A549 (cell line): Measurements from ENCODE around the gene SMPD2. TPM values are rescaled to one million over a fixed set of nuclear protein-coding genes. Genes with fewer than 3 reads are reported as not detected.

Experiments
- ATAC-seq, 2 experiments: fragments of 200-7000 bp in 1 of 2; fragments of >200 bp in 1 of 2; cut with Nextera tagmentation in 1 of 2; cut with Tn5 transposase in 1 of 2; 3 replicates each; pipeline versions ENCODE4 v1.8.0 to v1.9.1; 2018 to 2020; ENCODE audit warnings: mild to moderate bottlenecking in 1 of 2, moderate library complexity in 1 of 2
- CTCF ChIA-PET: fragments of 300-600 bp; sonication (Branson Sonifier 250); formaldehyde crosslinking; extraction: SDS; loops from one replicate; lab custom pipeline; 2021; ENCODE audit warnings: antibody characterized with exemption, inconsistent platforms; lab: Yijun Ruan, JAX
- POLR2A ChIA-PET: fragments of 350-600 bp; formaldehyde crosslinking; extraction: SDS; loops from one replicate; lab custom pipeline; 2021; ENCODE audit warnings: antibody characterized with exemption, inconsistent platforms; lab: Yijun Ruan, JAX
- DNase-seq, 2 experiments: peaks; one replicate each; pipeline versions ENCODE4 v3.0.0 to v3.0.0-alpha.2; 2011 to 2016; ENCODE audit warnings: low read depth in 1 of 2, low spot score in 1 of 2
- FAIRE-seq: peaks from 2 replicates; lab custom pipeline; 2011; peaks lifted over from hg19 to GRCh38; lab: Jason Lieb, UNC
- H3K27ac ChIP-seq, 2 experiments: fragments of >200 bp; sonication (Bioruptor Twin); formaldehyde crosslinking; 3 replicates each; pipeline ENCODE4 v1.5.1; 2016 to 2017
- H3K4me1 ChIP-seq: fragments of >200 bp; sonication (Bioruptor Twin); formaldehyde crosslinking; 3 replicates; pipeline ENCODE4 v1.6.1; 2016
- H3K4me2 ChIP-seq: fragments of >200 bp; sonication (Bioruptor Twin); formaldehyde crosslinking; 3 replicates; pipeline ENCODE4 v1.6.1; 2016
- H3K4me3 ChIP-seq: fragments of >200 bp; sonication (Bioruptor Twin); formaldehyde crosslinking; 3 replicates; pipeline ENCODE4 v1.5.1; 2016
- H3K9me3 ChIP-seq: fragments of >200 bp; sonication (Bioruptor Twin); formaldehyde crosslinking; 3 replicates; pipeline ENCODE4 v1.6.1; 2016
- CBX2 ChIP-seq: fragments of 200-600 bp; sonication (generic); IDR thresholded peaks from 2 replicates; pipeline ENCODE4 v1.6.1; 2016; ENCODE audit warnings: low read depth, mild to moderate bottlenecking, borderline replicate concordance
- EP300 ChIP-seq, 2 experiments: fragments of >200 bp; sonication (Bioruptor Twin); formaldehyde crosslinking; IDR thresholded peaks; 2 replicates in 1 of 2; 3 replicates in 1 of 2; pipeline ENCODE4 v1.6.1; 2016 to 2017
- ESRRA ChIP-seq: fragments of 150-350 bp; IDR thresholded peaks from 2 replicates; pipeline ENCODE4 v1.6.1; 2014; ENCODE audit warnings: mild to moderate bottlenecking, low read length, borderline replicate concordance
- HDAC2 ChIP-seq: fragments of 200-600 bp; sonication (generic); IDR thresholded peaks from 2 replicates; pipeline ENCODE4 v1.6.1; 2016
- HEYL ChIP-seq: fragments of 250-450 bp; sonication (Bioruptor Pico); IDR thresholded peaks from 2 replicates; pipeline ENCODE4 v1.8.0; 2021; ENCODE audit warnings: mild to moderate bottlenecking, moderate library complexity
- HOXA7 ChIP-seq: fragments of 250-450 bp; sonication (Bioruptor Pico); IDR thresholded peaks from 2 replicates; pipeline ENCODE4 v1.5.0; 2020; ENCODE audit warnings: mild to moderate bottlenecking, moderate library complexity
- HOXB13 ChIP-seq: fragments of 250-450 bp; sonication (Bioruptor Pico); IDR thresholded peaks from 2 replicates; pipeline ENCODE4 v1.5.0; 2020; ENCODE audit warnings: low read depth, mild to moderate bottlenecking, moderate library complexity
- JUN ChIP-seq, 2 experiments: fragments of >200 bp; sonication (Bioruptor Twin); formaldehyde crosslinking; IDR thresholded peaks; 2 replicates in 1 of 2; 3 replicates in 1 of 2; pipeline ENCODE4 v1.6.1; 2016 to 2017
- JUNB ChIP-seq: fragments of >200 bp; sonication (Bioruptor Twin); formaldehyde crosslinking; IDR thresholded peaks from 2 replicates; pipeline ENCODE4 v1.6.1; 2016
- KDM1A ChIP-seq: fragments of 200-600 bp; sonication (generic); IDR thresholded peaks from 2 replicates; pipeline ENCODE4 v1.6.1; 2016; ENCODE audit warnings: low read depth, mild to moderate bottlenecking
- POLR2AphosphoS2 ChIP-seq: conservative IDR thresholded peaks from 2 replicates; pipeline ENCODE4 v1.6.1; 2012; ENCODE audit warnings: low read length, improper control_type of control experiment, inconsistent platforms
- RAD21 ChIP-seq, 2 experiments: fragments of >200 bp in 1 of 2; sonication (Bioruptor Twin) in 1 of 2; formaldehyde crosslinking in 1 of 2; IDR thresholded peaks in 1 of 2; conservative IDR thresholded peaks in 1 of 2; 2 replicates in 1 of 2; 3 replicates in 1 of 2; pipeline ENCODE4 v1.6.1; 2012 to 2018; ENCODE audit warnings: inconsistent platforms in 1 of 2
- RARB ChIP-seq: fragments of 250-450 bp; sonication (Bioruptor Pico); IDR thresholded peaks from 2 replicates; pipeline ENCODE4 v1.8.0; 2021; ENCODE audit warnings: mild to moderate bottlenecking, moderate library complexity
- RFX5 ChIP-seq: fragments of 450-650 bp; IDR thresholded peaks from 2 replicates; pipeline ENCODE4 v1.7.1; 2014; ENCODE audit warnings: antibody characterized with exemption, mild to moderate bottlenecking, moderate library complexity
- RNF2 ChIP-seq: fragments of 200-600 bp; sonication (generic); IDR thresholded peaks from 2 replicates; pipeline ENCODE4 v1.6.1; 2016; ENCODE audit warnings: low read depth, mild to moderate bottlenecking, antibody characterized with exemption, moderate library complexity, borderline replicate concordance
- TFCP2L1 ChIP-seq: fragments of 250-450 bp; sonication (Bioruptor Pico); IDR thresholded peaks from 2 replicates; pipeline ENCODE4 v1.5.0; 2021; ENCODE audit warnings: mild to moderate bottlenecking
- ZNF302 ChIP-seq: fragments of 250-450 bp; sonication (Bioruptor Pico); IDR thresholded peaks from 2 replicates; pipeline ENCODE4 v1.9.0; 2021; ENCODE audit warnings: inconsistent platforms, mild to moderate bottlenecking, moderate library complexity
- WGBS: methylation state at CpG from one replicate; pipeline ENCODE4 v1.1.6; 2017; ENCODE audit errors: missing lambda C conversion rate; 5-methylcytosine and 5-hydroxymethylcytosine counted together
- polyA plus RNA-seq, 4 experiments: library from polyadenylated mRNA; depleted of rRNA in 3 of 4; stranded (reverse); fragments of >200 nt; fragmentation: RNase III in 1 of 4; extraction: RNeasy Plus Mini Kit Qiagen cat#74134 plus additional on column Dnase treatment in 1 of 4; gene quantifications; 2 replicates in 3 of 4; 3 replicates in 1 of 4; pipeline ENCODE4 v1.2.3, GENCODE V29; 2011 to 2017
- TF ChIP-seq, protein P1 (sequence below): IDR thresholded peaks from 2 replicates; pipeline ENCODE4 v1.6.1; 2012; ENCODE audit warnings: low read depth, borderline replicate concordance
- TF ChIP-seq, protein P2 (sequence below): fragments of 150-350 bp; IDR thresholded peaks from 2 replicates; pipeline ENCODE4 v1.6.1; 2014; ENCODE audit warnings: low read depth, mild to moderate bottlenecking, low read length
- TF ChIP-seq, protein P3 (sequence below): fragments of 450-650 bp; IDR thresholded peaks from 2 replicates; pipeline ENCODE4 v1.6.1; 2014; ENCODE audit warnings: antibody characterized with exemption
- TF ChIP-seq, protein P4 (sequence below): fragments of >200 bp; sonication (Bioruptor Twin); formaldehyde crosslinking; IDR thresholded peaks from 3 replicates; pipeline ENCODE4 v1.5.1; 2016

The SMPD2 gene
- polyA plus RNA-seq, 2 of the 4 experiments (the other 2 are of a cell fraction), result 9.6 to 10.0 TPM

DNA sequence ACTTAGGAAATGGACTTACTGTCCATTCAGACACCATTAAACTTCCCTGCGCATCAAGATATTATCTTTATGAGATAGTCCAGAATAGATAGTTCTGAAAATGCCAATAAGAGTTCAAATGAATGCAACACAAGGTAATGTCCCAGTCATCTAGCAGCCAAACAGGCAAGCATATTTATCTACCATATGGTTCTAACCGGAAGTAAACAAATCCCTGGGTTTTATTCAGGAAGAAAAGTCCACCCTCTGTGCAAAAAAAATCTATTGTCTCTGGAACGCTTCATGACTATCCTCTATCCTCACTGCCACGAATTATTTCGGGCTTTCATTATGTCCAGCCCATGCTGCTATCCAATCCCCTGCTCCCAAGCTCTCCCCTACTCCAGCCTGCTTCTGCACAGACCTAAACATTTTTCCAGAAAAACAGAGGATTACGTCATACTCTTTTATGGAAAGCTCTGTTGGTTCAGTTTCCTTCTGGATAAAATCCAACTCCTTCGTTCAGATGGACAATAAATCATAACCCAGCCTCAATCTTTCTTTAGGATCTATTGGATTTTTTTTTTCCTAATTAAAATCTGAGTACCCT is 11.5 kb upstream of the SMPD2 start (continued):
- TF ChIP-seq, protein P1, sequence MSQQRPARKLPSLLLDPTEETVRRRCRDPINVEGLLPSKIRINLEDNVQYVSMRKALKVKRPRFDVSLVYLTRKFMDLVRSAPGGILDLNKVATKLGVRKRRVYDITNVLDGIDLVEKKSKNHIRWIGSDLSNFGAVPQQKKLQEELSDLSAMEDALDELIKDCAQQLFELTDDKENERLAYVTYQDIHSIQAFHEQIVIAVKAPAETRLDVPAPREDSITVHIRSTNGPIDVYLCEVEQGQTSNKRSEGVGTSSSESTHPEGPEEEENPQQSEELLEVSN, result no peak
- no peak for TF ChIP-seq HDAC2
- TF ChIP-seq, protein P2, sequence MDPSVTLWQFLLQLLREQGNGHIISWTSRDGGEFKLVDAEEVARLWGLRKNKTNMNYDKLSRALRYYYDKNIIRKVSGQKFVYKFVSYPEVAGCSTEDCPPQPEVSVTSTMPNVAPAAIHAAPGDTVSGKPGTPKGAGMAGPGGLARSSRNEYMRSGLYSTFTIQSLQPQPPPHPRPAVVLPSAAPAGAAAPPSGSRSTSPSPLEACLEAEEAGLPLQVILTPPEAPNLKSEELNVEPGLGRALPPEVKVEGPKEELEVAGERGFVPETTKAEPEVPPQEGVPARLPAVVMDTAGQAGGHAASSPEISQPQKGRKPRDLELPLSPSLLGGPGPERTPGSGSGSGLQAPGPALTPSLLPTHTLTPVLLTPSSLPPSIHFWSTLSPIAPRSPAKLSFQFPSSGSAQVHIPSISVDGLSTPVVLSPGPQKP, result no peak
- no peak for TF ChIP-seq KDM1A
- TF ChIP-seq HOXA7 (CRISPR knock-in tag), result no peak

DNA sequence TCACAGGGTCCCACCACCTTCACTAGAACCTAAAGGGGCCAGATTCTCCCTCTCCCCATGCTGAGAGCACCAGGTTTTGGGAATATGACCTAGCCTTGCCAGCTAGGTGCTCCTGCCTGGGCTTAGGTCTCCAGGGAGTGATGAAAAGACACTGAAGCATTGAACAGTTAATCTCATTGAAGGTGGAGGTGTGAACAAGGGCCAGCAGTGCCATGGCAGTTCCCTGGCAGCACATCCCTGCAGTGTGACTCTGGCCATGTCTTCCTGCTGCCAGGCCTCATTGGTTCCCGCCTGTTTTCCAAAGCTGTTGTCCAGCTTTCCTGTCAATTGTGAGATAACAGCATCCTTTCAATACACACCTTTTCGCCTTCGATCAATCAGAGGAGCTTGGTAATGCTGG is 11.0 kb upstream of the SMPD2 start:
- no peak overlapping the region for H3K27ac ChIP-seq
- ChIA-PET POLR2A (interaction anchor here (0.8 kb wide), 1 partner anchor 11 kb away, joined by 4 read pairs; the partner anchor contains the start of genes PPIL6 and SMPD2), CTCF (no interaction called here)
- H3K9me3 ChIP-seq, result no peaks in the 10 kb centered on the region
- no peaks in the 10 kb centered on the region for H3K4me1 ChIP-seq
- WGBS, result 97% methylated on average over 3 of the region's 3 CpGs
- H3K4me3 ChIP-seq, result no peak overlapping the region
- no peak for ATAC-seq
- FAIRE-seq, result no peak
- DNase-seq, result no peak
- TF ChIP-seq, protein P3, sequence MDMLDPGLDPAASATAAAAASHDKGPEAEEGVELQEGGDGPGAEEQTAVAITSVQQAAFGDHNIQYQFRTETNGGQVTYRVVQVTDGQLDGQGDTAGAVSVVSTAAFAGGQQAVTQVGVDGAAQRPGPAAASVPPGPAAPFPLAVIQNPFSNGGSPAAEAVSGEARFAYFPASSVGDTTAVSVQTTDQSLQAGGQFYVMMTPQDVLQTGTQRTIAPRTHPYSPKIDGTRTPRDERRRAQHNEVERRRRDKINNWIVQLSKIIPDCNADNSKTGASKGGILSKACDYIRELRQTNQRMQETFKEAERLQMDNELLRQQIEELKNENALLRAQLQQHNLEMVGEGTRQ, result no peak
- H3K4me2 ChIP-seq, result no peak overlapping the region

DNA sequence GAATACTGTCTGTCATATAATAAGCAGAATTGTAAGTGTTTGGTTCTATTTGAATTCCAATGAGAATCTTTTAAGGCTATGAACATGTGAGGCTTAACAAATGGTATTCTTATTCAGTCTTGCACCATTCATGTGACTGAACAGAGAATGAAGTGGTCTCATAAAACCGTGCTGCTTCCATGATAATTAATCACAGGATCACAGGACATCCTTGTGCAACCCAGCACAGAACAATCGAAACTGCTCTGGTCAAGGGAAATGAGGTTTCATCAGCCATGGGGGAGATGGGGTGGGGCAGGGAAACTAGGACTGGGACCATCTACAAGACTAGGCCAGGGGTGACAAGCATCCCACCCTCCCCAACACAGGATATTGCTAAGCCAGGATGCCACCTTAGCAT is 6.1 kb upstream of the SMPD2 start:
- H3K4me2 ChIP-seq, result no peak overlapping the region
- H3K4me3 ChIP-seq, result no peak overlapping the region
- TF ChIP-seq, protein P4, sequence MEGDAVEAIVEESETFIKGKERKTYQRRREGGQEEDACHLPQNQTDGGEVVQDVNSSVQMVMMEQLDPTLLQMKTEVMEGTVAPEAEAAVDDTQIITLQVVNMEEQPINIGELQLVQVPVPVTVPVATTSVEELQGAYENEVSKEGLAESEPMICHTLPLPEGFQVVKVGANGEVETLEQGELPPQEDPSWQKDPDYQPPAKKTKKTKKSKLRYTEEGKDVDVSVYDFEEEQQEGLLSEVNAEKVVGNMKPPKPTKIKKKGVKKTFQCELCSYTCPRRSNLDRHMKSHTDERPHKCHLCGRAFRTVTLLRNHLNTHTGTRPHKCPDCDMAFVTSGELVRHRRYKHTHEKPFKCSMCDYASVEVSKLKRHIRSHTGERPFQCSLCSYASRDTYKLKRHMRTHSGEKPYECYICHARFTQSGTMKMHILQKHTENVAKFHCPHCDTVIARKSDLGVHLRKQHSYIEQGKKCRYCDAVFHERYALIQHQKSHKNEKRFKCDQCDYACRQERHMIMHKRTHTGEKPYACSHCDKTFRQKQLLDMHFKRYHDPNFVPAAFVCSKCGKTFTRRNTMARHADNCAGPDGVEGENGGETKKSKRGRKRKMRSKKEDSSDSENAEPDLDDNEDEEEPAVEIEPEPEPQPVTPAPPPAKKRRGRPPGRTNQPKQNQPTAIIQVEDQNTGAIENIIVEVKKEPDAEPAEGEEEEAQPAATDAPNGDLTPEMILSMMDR, result no peak
- TF ChIP-seq JUNB (no peak), JUN (IDR thresholded peaks at IDR 0.05) (no peak), HEYL (CRISPR knock-in tag) (no peak), HOXA7 (CRISPR knock-in tag) (no peak), HOXB13 (CRISPR knock-in tag) (no peak), ZNF302 (CRISPR knock-in tag) (no peak), RARB (CRISPR knock-in tag) (no peak), RAD21 (conservative IDR thresholded peaks at IDR 0.05 in 1 of 2, IDR thresholded peaks at IDR 0.05 in 1 of 2) (no peak), POLR2AphosphoS2 (no peak), RFX5 (no peak), EP300 (IDR thresholded peaks at IDR 0.05) (no peak), ESRRA (no peak), TFCP2L1 (CRISPR knock-in tag) (no peak), RNF2 (no peak), CBX2 (no peak)
- TF ChIP-seq, protein P2, result no peak
- TF ChIP-seq, protein P3, result no peak
- H3K27ac ChIP-seq, result no peak overlapping the region
- ChIA-PET POLR2A (no interaction called here), CTCF (interaction anchor here (0.5 to 2.0 kb wide), 3 partner anchors 13 to 247 kb away, joined by 3 to 7 read pairs (median 4); no protein-coding TSS in a partner anchor)
- no peak for ATAC-seq
- no peak for DNase-seq
- WGBS, result 50% methylated on average over 2 of the region's 2 CpGs
- H3K4me1 ChIP-seq, result no peaks in the 10 kb centered on the region
- no peaks in the 10 kb centered on the region for H3K9me3 ChIP-seq
- no peak for FAIRE-seq
